Non-pigmented ciliary epithelial cell (primary cell): ENCODE measurements around the gene ARPC5L.

Experiments used
- DNase-seq: peaks from one replicate; pipeline ENCODE4 v3.0.0-alpha.2; 2010; ENCODE audit warnings: low read depth

ARPC5L gene

GRCh38 chr9:124868511-124869465 lies 6.9 kb downstream of the ARPC5L start:
- DNase-seq: no peak

- DNase-seq: no peak
Measured at GRCh38 chr9:124869466-124869985, 7.6 kb downstream of the ARPC5L start.

- no peak for DNase-seq
Measured at GRCh38 chr9:124869986-124870560, 8.1 kb downstream of the ARPC5L start.

- no peak for DNase-seq
Measured at GRCh38 chr9:124870723-124871122, 8.8 kb downstream of the ARPC5L start.

- DNase-seq: no peak
Measured at GRCh38 chr9:124871156-124871561, 9.2 kb downstream of the ARPC5L start.

- no peak for DNase-seq
Measured at GRCh38 chr9:124873664-124874063, 11.7 kb downstream of the ARPC5L start.

GRCh38 chr9:124875501-124875900 lies 13.6 kb downstream of the ARPC5L start:
- no peak for DNase-seq

- no peak for DNase-seq
Measured at GRCh38 chr9:124877021-124877782, 15.3 kb downstream of the ARPC5L start.

- DNase-seq: no peak
Measured at GRCh38 chr9:124878021-124878420, 16.1 kb downstream of the ARPC5L start.

GRCh38 chr9:124878518-124878917 lies 16.6 kb downstream of the ARPC5L start:
- DNase-seq: no peak

GRCh38 chr9:124879226-124879625 lies 17.3 kb downstream of the ARPC5L start:
- no peak for DNase-seq

GRCh38 chr9:124880501-124880900 lies 18.6 kb downstream of the ARPC5L start:
- DNase-seq: no peak

GRCh38 chr9:124881138-124881743 lies 19.3 kb downstream of the ARPC5L start:
- DNase-seq: no peak

GRCh38 chr9:124882231-124882630 lies 20.3 kb downstream of the ARPC5L start:
- DNase-seq: no peak

GRCh38 chr9:124884376-124884775 lies 22.4 kb downstream of the ARPC5L start:
- DNase-seq: no peak

- DNase-seq: no peak
Measured at GRCh38 chr9:124885551-124885950, 23.6 kb downstream of the ARPC5L start.

- no peak for DNase-seq
Measured at GRCh38 chr9:124886461-124886860, 24.5 kb downstream of the ARPC5L start.

- DNase-seq: no peak
Measured at GRCh38 chr9:124886866-124887492, 25.0 kb downstream of the ARPC5L start.

- no peak for DNase-seq
Measured at GRCh38 chr9:124887832-124888231, 25.9 kb downstream of the ARPC5L start.

GRCh38 chr9:124889006-124889405 lies 27.1 kb downstream of the ARPC5L start:
- DNase-seq: no peak

- DNase-seq: no peak
Measured at GRCh38 chr9:124890179-124890578, 28.2 kb downstream of the ARPC5L start.
